GM18505 (cell line): ENCODE results near the gene TMEM30B.

Experiments used
- ATAC-seq: cut with Tn5 transposase; IDR thresholded peaks from one replicate; pipeline ENCODE4 v1.9.1; 2021; ENCODE audit not compliant: unreplicated experiment
- POLR2A ChIP-seq: IDR thresholded peaks from 4 replicates; pipeline ENCODE4 v1.6.1; 2011; ENCODE audit warnings: borderline replicate concordance; ENCODE audit not compliant: insufficient read depth, insufficient read length; ENCODE audit errors: extremely low read depth

The TMEM30B gene

GRCh38 chr14:61266891-61267740, 14.0 kb downstream of the TMEM30B start:
- no peak for TF ChIP-seq POLR2A
- no peak for ATAC-seq

GRCh38 chr14:61266436-61266835, 14.7 kb downstream of the TMEM30B start:
- TF ChIP-seq POLR2A, result no peak
- ATAC-seq, result no peak

- no peak for ATAC-seq
These were observed 16.5 kb downstream of the TMEM30B start for GRCh38 chr14:61264651-61265050.

GRCh38 chr14:61264010-61264571, 17.0 kb downstream of the TMEM30B start:
- no peak for ATAC-seq

More at GRCh38 chr14:61264651-61265050, 16.5 kb downstream of the TMEM30B start:
- no peak for TF ChIP-seq POLR2A

GRCh38 chr14:61262082-61262481, 19.1 kb downstream of the TMEM30B start:
- no peak for TF ChIP-seq POLR2A
- no peak for ATAC-seq

More at GRCh38 chr14:61264010-61264571, 17.0 kb downstream of the TMEM30B start:
- no peak for TF ChIP-seq POLR2A

- no peak for TF ChIP-seq POLR2A
- no peak for ATAC-seq
These were observed 20.0 kb downstream of the TMEM30B start for GRCh38 chr14:61260939-61261776.

GRCh38 chr14:61258985-61259384, 22.2 kb downstream of the TMEM30B start:
- TF ChIP-seq POLR2A, result no peak
- no peak for ATAC-seq

- TF ChIP-seq POLR2A, result no peak
- no peak for ATAC-seq
These were observed 23.6 kb downstream of the TMEM30B start for GRCh38 chr14:61257469-61258057.

GRCh38 chr14:61256826-61257468, 24.2 kb downstream of the TMEM30B start:
- no peak for TF ChIP-seq POLR2A
- no peak for ATAC-seq

- TF ChIP-seq POLR2A, result no peak
These were observed 25.2 kb downstream of the TMEM30B start for GRCh38 chr14:61255968-61256367.

GRCh38 chr14:61254808-61255526, 26.2 kb downstream of the TMEM30B start:
- no peak for ATAC-seq
- TF ChIP-seq POLR2A, result no peak

More at GRCh38 chr14:61255968-61256367, 25.2 kb downstream of the TMEM30B start:
- no peak for ATAC-seq

GRCh38 chr14:61253064-61253738, 27.9 kb downstream of the TMEM30B start:
- no peak for TF ChIP-seq POLR2A
- no peak for ATAC-seq

- ATAC-seq, result peak; percentile 87
- no peak for TF ChIP-seq POLR2A
These were observed 28.6 kb downstream of the TMEM30B start for GRCh38 chr14:61252369-61253063.
